ENCODE measurements around the gene VSIG1. TPM values are rescaled to one million over a fixed set of nuclear protein-coding genes. Genes with fewer than 3 reads are reported as not detected.

Gene VSIG1
- total and polyA plus RNA-seq, 2 donors (not counting 1 experiment from before 2014, with no cell fraction given), result 5.4 to 8.6 TPM

DNA sequence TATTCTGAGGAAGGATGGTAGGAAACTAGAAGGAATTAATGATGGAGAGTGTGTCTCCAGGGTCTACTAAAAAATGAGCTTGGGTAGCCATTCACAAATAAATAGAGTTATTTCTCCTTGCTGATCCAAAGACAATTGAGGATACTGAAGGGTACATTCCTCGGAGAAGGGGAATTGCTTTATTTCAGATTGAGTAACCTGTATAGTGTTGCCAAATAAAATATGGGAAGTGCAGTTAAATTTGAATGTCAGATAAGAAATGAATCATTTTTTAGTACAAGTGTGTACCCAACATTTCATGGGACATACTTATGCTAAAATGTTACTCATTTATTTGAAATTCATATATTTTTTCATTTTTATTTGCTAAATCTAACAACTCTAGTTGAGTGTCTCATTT lies 16.0 kb upstream of the VSIG1 start:
- no peak for DNase-seq
- intact Hi-C loops (cut with micrococcal nuclease), result no loop called here
- no peak overlapping the region for H3K27ac Mint-ChIP-seq
- Histone ChIP-seq H3K9me3 (ENCODE audit: control extremely low read depth in 1 of 3, control insufficient read depth in 2 of 3, insufficient read depth in 1 of 3, low read length in 2 of 3) (no peaks in the 10 kb centered on the region), H3K4me3 (ENCODE audit: control extremely low read depth in 1 of 5, extremely low read depth in 1 of 5, insufficient read depth in 1 of 5, low read depth in 2 of 5, low read length in 4 of 5) (no peak overlapping the region), H3K27ac (ENCODE audit: low read length in 2 of 2) (no peak overlapping the region), H2AFZ (ENCODE audit: insufficient read depth, low read depth, low read length, poor library complexity, severe bottlenecking) (no peak overlapping the region), H3K27me3 (replicated peaks in 1 of 4; ENCODE audit: control extremely low read depth in 1 of 4, control insufficient read depth in 3 of 4, insufficient read depth in 4 of 4, low read length in 3 of 4) (peaks cover 0 to 3% (median 0%) of the 10 kb centered on the region in 4 experiments), H4K20me1 (ENCODE audit: control insufficient read depth, insufficient read depth, low read length, poor library complexity, severe bottlenecking) (no peaks in the 10 kb centered on the region), H3K79me2 (ENCODE audit: control insufficient read depth, insufficient read depth, low read length) (no peaks in the 10 kb centered on the region), H3K4me2 (replicated peaks; ENCODE audit: low read depth, low read length, poor library complexity, severe bottlenecking) (no peak overlapping the region), H3K9ac (ENCODE audit: low read length) (no peak overlapping the region), H3K4me1 (ENCODE audit: control insufficient read depth in 2 of 2, insufficient read depth in 2 of 2, low read length in 2 of 2) (peaks cover 0 to 4% of the 10 kb centered on the region in 2 donors), H3K36me3 (replicated peaks in 1 of 2; ENCODE audit: control extremely low read depth in 1 of 2, control insufficient read depth in 1 of 2, extremely low read depth in 1 of 2, insufficient read depth in 2 of 2, low read length in 1 of 2) (no peaks in the 10 kb centered on the region)
- H3K9me3 Mint-ChIP-seq (ENCODE audit: insufficient read depth), result no peaks in the 10 kb centered on the region
- H3K4me1 Mint-ChIP-seq, result peaks cover 39% of the 10 kb centered on the region
- ChIA-PET POLR2A (no interaction called here), CTCF (no interaction called here)
- no peak for ATAC-seq (ENCODE audit: low read depth)
- peak overlapping the region; percentile 1 for H3K4me3 Mint-ChIP-seq
- H3K27me3 Mint-ChIP-seq, result no peaks in the 10 kb centered on the region
- no CpG with 5 or more reads among the region's 1 CpG for WGBS (ENCODE audit: insufficient coverage)
- TF ChIP-seq EZH2 (IDR thresholded peaks at IDR 0.05; ENCODE audit: borderline replicate concordance, insufficient read depth, low read depth, low read length, poor library complexity, severe bottlenecking) (no peak), CTCF (IDR thresholded peaks at IDR 0.05) (no peak)

GRCh38 chrX:108029928-108030711 lies 14.7 kb upstream of the VSIG1 start:
- TF ChIP-seq CTCF (IDR thresholded peaks at IDR 0.05) (no peak), EZH2 (IDR thresholded peaks at IDR 0.05; ENCODE audit: borderline replicate concordance, insufficient read depth, low read depth, low read length, poor library complexity, severe bottlenecking) (no peak)
- DNase-seq (no peak), ATAC-seq (ENCODE audit: low read depth) (no peak)
- H3K27me3 Mint-ChIP-seq, result no peaks in the 10 kb centered on the region
- H3K79me2 ChIP-seq (ENCODE audit: control insufficient read depth, insufficient read depth, low read length), result no peaks in the 10 kb centered on the region
- H3K27me3 ChIP-seq (replicated peaks in 1 of 4; ENCODE audit: control extremely low read depth in 1 of 4, control insufficient read depth in 3 of 4, insufficient read depth in 4 of 4, low read length in 3 of 4), result peaks cover 0 to 3% (median 0%) of the 10 kb centered on the region in 4 experiments
- peaks cover 0 to 4% of the 10 kb centered on the region in 2 donors for H3K4me1 ChIP-seq (ENCODE audit: control insufficient read depth in 2 of 2, insufficient read depth in 2 of 2, low read length in 2 of 2)
- no peak overlapping the region for H3K27ac ChIP-seq (ENCODE audit: low read length in 2 of 2)
- intact Hi-C loops (cut with micrococcal nuclease), result no loop called here
- H3K36me3 ChIP-seq (replicated peaks in 1 of 2; ENCODE audit: control extremely low read depth in 1 of 2, control insufficient read depth in 1 of 2, extremely low read depth in 1 of 2, insufficient read depth in 2 of 2, low read length in 1 of 2), result no peaks in the 10 kb centered on the region
- H3K4me3 ChIP-seq (ENCODE audit: control extremely low read depth in 1 of 5, extremely low read depth in 1 of 5, insufficient read depth in 1 of 5, low read depth in 2 of 5, low read length in 4 of 5), result no peak overlapping the region
- H3K27ac Mint-ChIP-seq, result peak overlapping the region; percentile 56
- H3K9ac ChIP-seq (ENCODE audit: low read length), result no peak overlapping the region
- peak overlapping the region; percentile 57 for H3K4me3 Mint-ChIP-seq
- 70% methylated on average over 2 of the region's 5 CpGs for WGBS (ENCODE audit: insufficient coverage)
- H3K4me2 ChIP-seq (replicated peaks; ENCODE audit: low read depth, low read length, poor library complexity, severe bottlenecking), result no peak overlapping the region
- no peaks in the 10 kb centered on the region for H3K9me3 ChIP-seq (ENCODE audit: control extremely low read depth in 1 of 3, control insufficient read depth in 2 of 3, insufficient read depth in 1 of 3, low read length in 2 of 3)
- no peaks in the 10 kb centered on the region for H4K20me1 ChIP-seq (ENCODE audit: control insufficient read depth, insufficient read depth, low read length, poor library complexity, severe bottlenecking)
- no peak overlapping the region for H2AFZ ChIP-seq (ENCODE audit: insufficient read depth, low read depth, low read length, poor library complexity, severe bottlenecking)
- no peaks in the 10 kb centered on the region for H3K9me3 Mint-ChIP-seq (ENCODE audit: insufficient read depth)
- ChIA-PET POLR2A (no interaction called here), CTCF (no interaction called here)
- H3K4me1 Mint-ChIP-seq, result peaks cover 39% of the 10 kb centered on the region

All from B cell (primary cell).